Mucosa of gallbladder (tissue), 1 donor: ENCODE results near the gene CLEC12A. TPM values are rescaled to one million over a fixed set of nuclear protein-coding genes. Genes with fewer than 3 reads are reported as not detected.
"Not testable (repeated sequence)": the region's sequence is repeated elsewhere in the genome, so short reads cannot be mapped to it uniquely, and the experiment has no call there.

Experiments used
- DNase-seq: peaks from one replicate; pipeline ENCODE4 v3.0.0-alpha.2; 2020; ENCODE audit warnings: low spot score
- total RNA-seq: library from RNA; stranded (reverse); gene quantifications from one replicate; pipeline ENCODE4 v1.2.1, GENCODE V29; 2021
- donor health status: DM: no; HTN: no; CAD: no.

The CLEC12A gene
- total RNA-seq = 3.5 TPM

- DNase-seq = no peak
These were observed at the start of gene CLEC12A for GRCh38 chr12:9971181-9971580. Gene CLEC12A, plus strand, starts transcription at chr12:9971409. Its CDS starts 188 bp downstream, at chr12:9971597.

GRCh38 chr12:9922429-9922828, 48.8 kb upstream of the CLEC12A start:
- no peak for DNase-seq

- DNase-seq = no peak
These were observed 45.4 kb upstream of the CLEC12A start for GRCh38 chr12:9925705-9926393.

- DNase-seq = no peak
These were observed 44.3 kb upstream of the CLEC12A start for GRCh38 chr12:9926876-9927275.

DNA sequence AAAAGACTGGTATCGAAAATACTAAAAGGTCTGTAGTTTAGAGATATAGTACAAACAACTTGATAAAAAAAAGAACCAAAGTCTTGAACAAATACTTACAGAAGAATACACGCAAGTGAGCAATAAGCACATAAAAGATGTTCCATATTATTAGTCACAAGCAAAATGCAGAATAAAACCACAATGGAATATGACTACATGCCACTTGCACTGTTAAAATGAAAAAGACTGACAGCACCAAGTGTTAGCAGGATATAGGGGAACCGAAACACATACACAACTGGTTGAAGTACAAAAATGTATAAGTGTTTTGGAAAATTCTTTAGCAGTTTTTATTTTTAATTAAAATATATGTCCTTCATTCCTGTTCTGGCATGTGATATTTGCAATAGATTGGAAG, 42.6 kb upstream of the CLEC12A start:
- DNase-seq = no peak

DNA sequence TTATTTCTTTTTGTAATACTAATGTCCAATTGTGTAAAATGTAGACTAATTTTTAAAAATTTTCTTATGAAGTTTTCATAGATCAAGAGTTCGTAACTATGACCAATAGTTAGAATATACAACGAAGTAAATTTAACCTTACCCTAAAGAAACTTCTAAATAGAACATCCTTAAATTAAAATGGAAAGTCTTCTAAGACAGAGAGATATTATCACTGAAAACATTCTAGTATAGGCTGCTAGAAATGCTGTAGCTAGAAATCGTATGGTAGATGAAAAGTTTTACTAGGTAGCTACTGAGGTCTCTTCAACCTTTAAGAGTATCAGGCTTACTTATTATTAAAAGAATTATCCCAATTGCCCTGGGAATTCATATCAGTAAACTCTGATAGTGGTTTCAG, 40.0 kb upstream of the CLEC12A start:
- no peak for DNase-seq

GRCh38 chr12:9932270-9932669, 38.9 kb upstream of the CLEC12A start, which contains the start of gene CLEC2A:
Gene CLEC2A, minus strand, starts transcription at chr12:9932370. Its CDS starts 41 bp downstream, at chr12:9932329.
- no peak for DNase-seq

GRCh38 chr12:9933958-9934357, 37.3 kb upstream of the CLEC12A start:
- no peak for DNase-seq

- DNase-seq = no peak
These were observed 36.2 kb upstream of the CLEC12A start for GRCh38 chr12:9935026-9935425.

- no peak for DNase-seq
These were observed 34.6 kb upstream of the CLEC12A start for GRCh38 chr12:9936591-9936990.

- DNase-seq = no peak
These were observed 30.8 kb upstream of the CLEC12A start for GRCh38 chr12:9940375-9940774.

DNA sequence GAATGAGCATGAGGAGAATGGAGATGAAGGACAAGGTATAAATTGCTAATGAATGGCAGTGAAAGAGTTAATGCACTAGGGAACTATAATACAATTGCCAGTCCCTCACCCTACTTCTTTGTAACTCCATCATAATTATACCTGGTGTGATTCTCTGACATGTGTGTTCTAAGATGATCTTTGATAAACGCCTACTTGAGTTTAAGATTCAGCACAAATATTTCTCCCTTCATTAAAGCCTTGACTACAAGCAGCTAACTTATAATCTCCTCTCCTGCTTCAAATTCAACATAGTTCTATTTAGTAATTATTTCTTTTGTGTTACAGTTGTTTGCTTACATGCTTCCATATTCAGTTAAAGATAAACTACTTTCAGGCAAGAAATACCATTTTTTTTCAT, 29.4 kb upstream of the CLEC12A start:
- no peak for DNase-seq

DNA sequence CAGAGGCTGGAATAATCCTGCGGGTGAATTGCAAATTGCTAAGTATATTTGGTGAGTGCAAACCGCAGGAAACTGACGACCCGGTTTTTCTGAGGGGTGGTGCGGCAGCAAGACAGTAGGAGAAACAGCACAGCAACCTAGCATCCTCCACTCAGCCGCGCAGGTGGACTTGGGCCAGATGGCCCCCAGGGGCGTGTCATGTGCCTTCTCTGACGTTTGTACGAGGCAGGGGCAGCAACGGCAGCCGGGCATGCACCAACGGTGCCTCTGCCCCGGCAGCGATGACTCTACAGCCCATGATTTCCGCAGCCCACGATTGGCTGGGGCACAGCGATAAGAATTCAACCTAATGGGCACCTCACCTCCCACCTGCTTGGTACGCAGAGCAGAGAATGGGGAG, 28.0 kb upstream of the CLEC12A start:
- DNase-seq = no peak

- no peak for DNase-seq
These were observed 26.8 kb upstream of the CLEC12A start for GRCh38 chr12:9944391-9944790.

DNA sequence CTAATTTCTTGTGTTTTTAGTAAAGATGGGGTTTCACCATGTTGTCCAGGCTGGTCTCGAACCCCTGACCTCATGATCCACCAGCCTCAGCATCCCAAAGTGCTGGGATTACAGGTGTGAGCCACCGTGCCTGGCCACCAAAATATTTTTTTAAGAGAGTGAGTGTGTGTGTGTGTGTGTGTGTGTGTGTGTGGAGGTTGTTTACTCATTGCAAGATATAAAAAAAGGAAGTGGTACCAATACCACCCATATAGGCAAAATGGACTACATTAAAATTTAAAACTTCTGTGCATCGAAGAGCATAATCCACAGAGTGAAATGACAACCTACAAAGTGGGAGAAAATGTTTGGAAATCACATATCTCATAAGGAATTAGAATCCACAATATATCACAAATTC, 23.5 kb upstream of the CLEC12A start:
- DNase-seq = no peak

- DNase-seq = no peak
These were observed 22.5 kb upstream of the CLEC12A start for GRCh38 chr12:9948606-9949296.

- DNase-seq = no peak
These were observed 20.1 kb upstream of the CLEC12A start for GRCh38 chr12:9951026-9951675.

DNA sequence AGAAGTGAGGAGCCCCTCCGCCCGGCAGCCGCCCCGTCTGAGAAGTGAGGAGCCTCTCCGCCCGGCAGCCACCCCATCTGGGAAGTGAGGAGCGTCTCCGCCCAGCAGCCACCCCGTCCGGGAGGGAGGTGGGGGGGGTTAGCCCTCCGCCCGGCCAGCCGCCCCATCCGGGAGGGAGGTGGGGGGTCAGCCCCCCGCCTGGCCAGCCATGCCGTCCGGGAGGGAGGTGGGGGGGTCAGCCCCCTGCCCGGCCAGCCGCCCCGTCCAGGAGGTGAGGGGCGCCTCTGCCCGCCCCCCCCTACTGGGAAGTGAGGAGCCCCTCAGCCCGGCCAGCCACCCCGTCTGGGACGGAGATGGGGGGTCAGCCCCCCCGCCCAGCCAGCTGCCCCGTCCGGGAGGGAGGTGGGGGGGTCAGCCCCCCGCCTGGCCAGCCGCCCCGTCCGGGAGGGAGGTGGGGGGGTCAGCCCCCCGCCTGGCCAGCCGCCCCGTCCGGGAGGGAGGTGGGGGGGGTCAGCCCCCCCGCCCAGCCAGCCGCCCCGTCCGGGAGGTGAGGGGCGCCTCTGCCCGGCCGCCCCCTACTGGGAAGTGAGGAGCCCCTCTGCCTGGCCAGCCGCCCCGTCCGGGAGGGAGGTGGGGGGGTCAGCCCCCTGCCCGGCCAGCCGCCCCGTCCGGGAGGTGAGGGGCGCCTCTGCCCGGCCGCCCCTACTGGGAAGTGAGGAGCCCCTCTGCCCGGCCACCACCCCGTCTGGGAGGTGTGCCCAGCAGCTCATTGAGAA, 18.1 kb upstream of the CLEC12A start:
- not testable (repeated sequence) for DNase-seq

- DNase-seq = no peak
These were observed 13.4 kb upstream of the CLEC12A start for GRCh38 chr12:9957834-9958233.

DNA sequence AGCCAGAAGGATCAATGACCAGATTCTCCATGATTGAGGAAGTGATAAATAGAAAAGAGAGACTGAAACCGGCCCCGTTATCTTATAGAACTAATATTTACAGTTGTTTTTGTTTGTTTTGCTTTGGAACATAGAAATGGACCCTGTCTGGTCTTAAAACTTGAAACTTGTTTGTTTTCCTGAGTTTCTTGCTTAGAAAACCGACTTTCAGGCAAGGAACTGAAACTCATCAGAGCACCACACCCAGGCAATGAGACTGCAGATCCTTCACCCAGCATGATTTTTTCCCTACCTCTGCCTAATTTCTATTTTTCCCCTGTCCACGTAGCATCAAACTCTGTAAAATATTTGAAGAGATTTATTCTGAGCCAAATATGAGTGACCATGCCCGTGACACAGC, 10.6 kb upstream of the CLEC12A start:
- DNase-seq = no peak

- no peak for DNase-seq
These were observed 10.1 kb upstream of the CLEC12A start for GRCh38 chr12:9961106-9961505.

DNA sequence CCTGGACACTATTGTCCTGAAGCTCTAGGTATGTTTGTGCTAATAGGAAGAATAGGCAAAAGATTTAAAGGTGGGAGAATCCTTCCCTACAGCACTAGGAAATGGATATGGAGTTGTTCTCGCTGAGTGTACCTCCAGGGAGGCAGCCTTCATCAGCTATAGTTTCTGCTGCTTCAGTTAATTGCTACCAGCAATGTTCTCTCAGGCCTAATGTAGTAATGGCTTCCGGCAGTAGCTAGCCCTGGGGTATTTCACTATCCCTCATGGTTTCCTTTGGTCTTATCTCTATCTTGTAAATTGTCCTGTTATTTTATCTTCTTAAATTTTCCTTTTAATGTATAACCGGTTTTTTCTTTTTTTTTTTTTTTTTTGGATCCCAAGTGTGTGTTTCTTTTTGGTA, 9.3 kb upstream of the CLEC12A start:
- no peak for DNase-seq
